WTC11 (cell line): ENCODE measurements around the gene CUEDC1. TPM values are rescaled to one million over a fixed set of nuclear protein-coding genes. Genes with fewer than 3 reads are reported as not detected.

Experiments
- ATAC-seq: fragments of 200-7000 bp; cut with Tn5 transposase; 2 replicates; pipeline ENCODE4 v1.10.0; 2021; ENCODE audit warnings: mild to moderate bottlenecking, moderate library complexity
- CTCF ChIA-PET: fragments of 300-600 bp; sonication (Branson Sonifier 250); formaldehyde crosslinking; loops from one replicate; lab custom pipeline; 2021; ENCODE audit warnings: antibody characterized with exemption; lab: Charles Lee
- POLR2A ChIA-PET: fragments of 350-600 bp; sonication (Branson Sonifier 250); formaldehyde crosslinking; loops from one replicate; lab custom pipeline; 2021; ENCODE audit warnings: antibody characterized with exemption; lab: Charles Lee
- DNase-seq: peaks from one replicate; pipeline ENCODE4 v3.0.0; 2021; ENCODE audit warnings: low spot score
- H3K27ac Mint-ChIP-seq: 2 replicates; pipeline ENCODE4 v1.8.0; 2021; ENCODE audit warnings: mixed read lengths
- H3K27me3 Mint-ChIP-seq: 2 replicates; pipeline ENCODE4 v1.8.0; 2021; ENCODE audit warnings: low read depth, mild to moderate bottlenecking, moderate library complexity, mixed read lengths
- H3K36me3 Mint-ChIP-seq: 2 replicates; pipeline ENCODE4 v1.8.0; 2021; ENCODE audit warnings: mixed read lengths
- H3K4me1 Mint-ChIP-seq: 2 replicates; pipeline ENCODE4 v1.8.0; 2022; ENCODE audit warnings: mixed read lengths
- H3K4me3 Mint-ChIP-seq: 2 replicates; pipeline ENCODE4 v1.8.0; 2021; ENCODE audit warnings: mild to moderate bottlenecking, moderate library complexity, mixed read lengths
- H3K9me3 Mint-ChIP-seq: 2 replicates; pipeline ENCODE4 v1.8.0; 2021; ENCODE audit warnings: mixed read lengths
- ESRRA ChIP-seq: sonication (generic); formaldehyde crosslinking; IDR thresholded peaks from 2 replicates; pipeline ENCODE4 v1.8.1; 2022; ENCODE audit warnings: mild to moderate bottlenecking, missing genetic modification reagents, borderline replicate concordance
- ETV6 ChIP-seq: sonication (generic); formaldehyde crosslinking; IDR thresholded peaks from 2 replicates; pipeline ENCODE4 v1.8.1; 2022; ENCODE audit warnings: mild to moderate bottlenecking, missing genetic modification reagents
- GABPB1 ChIP-seq: sonication (generic); formaldehyde crosslinking; IDR thresholded peaks from 2 replicates; pipeline ENCODE4 v1.8.1; 2023; ENCODE audit warnings: mild to moderate bottlenecking, missing genetic modification reagents
- IRF2 ChIP-seq: sonication (generic); formaldehyde crosslinking; IDR thresholded peaks from 2 replicates; pipeline ENCODE4 v1.8.0; 2022; ENCODE audit warnings: low read depth, missing genetic modification reagents, borderline replicate concordance
- JUN ChIP-seq: sonication (generic); formaldehyde crosslinking; IDR thresholded peaks from 2 replicates; pipeline ENCODE4 v1.8.0; 2023; ENCODE audit warnings: mild to moderate bottlenecking, missing genetic modification reagents
- NFE2L1 ChIP-seq: sonication (generic); formaldehyde crosslinking; IDR thresholded peaks from 2 replicates; pipeline ENCODE4 v1.8.1; 2023; ENCODE audit warnings: missing genetic modification reagents
- SMAD4 ChIP-seq: sonication (generic); formaldehyde crosslinking; IDR thresholded peaks from 2 replicates; pipeline ENCODE4 v1.8.0; 2022; ENCODE audit warnings: mild to moderate bottlenecking, missing genetic modification reagents
- TEAD4 ChIP-seq: sonication (generic); formaldehyde crosslinking; IDR thresholded peaks from 2 replicates; pipeline ENCODE4 v1.8.0; 2022; ENCODE audit warnings: mild to moderate bottlenecking, missing genetic modification reagents
- ZNF232 ChIP-seq: sonication (generic); formaldehyde crosslinking; IDR thresholded peaks from 2 replicates; pipeline ENCODE4 v1.8.0; 2022; ENCODE audit warnings: mild to moderate bottlenecking, missing genetic modification reagents
- total RNA-seq: library from RNA; stranded (reverse); gene quantifications from 3 replicates; pipeline ENCODE4 v1.2.3, GENCODE V29; 2021
- TF ChIP-seq, protein P1 (sequence below): sonication (generic); formaldehyde crosslinking; IDR thresholded peaks from 2 replicates; pipeline ENCODE4 v1.8.0; 2022; ENCODE audit warnings: mild to moderate bottlenecking, missing genetic modification reagents
- TF ChIP-seq, protein P2 (sequence below): sonication (generic); formaldehyde crosslinking; IDR thresholded peaks from 2 replicates; pipeline ENCODE4 v1.8.1; 2023; ENCODE audit warnings: mild to moderate bottlenecking, missing genetic modification reagents, moderate library complexity
- TF ChIP-seq, protein P3 (sequence below): sonication (generic); formaldehyde crosslinking; IDR thresholded peaks from 2 replicates; pipeline ENCODE4 v1.8.0; 2022; ENCODE audit warnings: mild to moderate bottlenecking, missing genetic modification reagents
- TF ChIP-seq, protein P4 (sequence below): fragments of 200-600 bp; IDR thresholded peaks from 2 replicates; pipeline ENCODE4 v1.8.0; 2022; ENCODE audit warnings: antibody characterized with exemption

Gene CUEDC1
- total RNA-seq, 1 experiment from 2014 or later: 12.2 TPM

DNA sequence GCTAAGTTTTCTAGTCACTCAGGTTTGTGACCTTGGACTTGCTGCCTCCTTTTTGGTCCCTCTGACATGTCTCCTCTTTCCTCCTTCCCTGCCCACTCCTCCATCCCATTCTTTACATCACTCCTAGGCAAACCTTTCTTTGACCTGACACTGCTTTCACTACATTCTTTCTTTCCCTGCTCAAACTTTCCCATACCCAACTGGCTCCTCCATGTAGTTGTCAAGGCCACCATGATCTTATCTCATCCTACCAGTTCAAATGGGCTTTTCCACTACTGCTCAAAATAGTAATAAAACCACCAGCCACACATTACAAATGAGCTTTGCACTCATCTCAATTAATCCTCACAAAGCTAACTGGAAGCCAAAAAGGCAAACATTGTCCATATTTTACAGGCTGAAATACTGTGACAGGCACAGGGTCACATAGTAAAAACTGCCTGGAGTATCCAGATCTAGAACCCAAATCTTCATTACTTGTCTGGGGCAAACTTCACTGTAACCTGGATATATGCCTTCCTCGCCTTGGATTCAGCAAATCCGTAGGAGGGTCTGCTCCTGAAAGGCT, 119.8 kb downstream of the CUEDC1 start:
- H3K27me3 Mint-ChIP-seq: no peaks in the 10 kb centered on the region
- TF ChIP-seq ZNF232 (CRISPR knock-in tag): no peak
- H3K4me3 Mint-ChIP-seq: no peak overlapping the region
- POLR2A ChIA-PET: no interaction called here
- ATAC-seq (no peak), DNase-seq (no peak)
- CTCF ChIA-PET: interaction anchor here (0.6 to 3.8 kb wide), 4 partner anchors 12 to 105 kb away, joined by 3 to 78 read pairs (median 32); no protein-coding TSS in a partner anchor
- peaks cover 16% of the 10 kb centered on the region for H3K4me1 Mint-ChIP-seq
- H3K27ac Mint-ChIP-seq: no peak overlapping the region
- H3K9me3 Mint-ChIP-seq: no peaks in the 10 kb centered on the region
- peaks cover 16% of the 10 kb centered on the region for H3K36me3 Mint-ChIP-seq

DNA sequence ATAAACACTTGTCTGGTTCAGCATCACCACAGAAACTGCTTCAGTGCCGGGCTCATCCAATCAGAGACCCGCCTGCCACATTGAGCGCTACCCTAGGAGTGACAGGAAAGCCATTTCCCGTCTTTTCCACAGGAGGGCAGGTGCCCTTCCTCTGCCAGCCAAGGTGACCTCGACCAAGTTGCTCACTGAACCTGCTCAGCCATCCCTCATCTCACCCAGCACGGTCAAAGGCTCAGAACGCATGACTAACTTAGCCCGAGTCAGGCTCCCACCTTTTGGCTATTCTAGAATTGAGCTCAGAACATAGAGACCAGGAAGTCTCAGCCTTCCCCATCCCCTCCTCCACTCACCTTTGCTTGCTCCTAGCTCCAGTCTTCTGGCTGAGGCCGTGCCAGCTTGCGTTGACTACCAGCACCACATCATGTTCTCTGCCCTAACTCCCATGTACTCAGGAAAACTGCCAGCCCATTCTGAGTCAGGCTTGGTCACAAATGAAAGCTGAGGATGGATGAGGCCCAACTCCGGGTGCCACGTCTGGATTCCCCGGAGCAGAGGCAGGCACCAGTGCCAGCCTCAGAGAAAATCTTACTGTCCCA, 121.0 kb downstream of the CUEDC1 start:
- peak; percentile 83 for ATAC-seq
- Mint-ChIP-seq H3K9me3 (no peaks in the 10 kb centered on the region), H3K4me3 (no peak overlapping the region), H3K27me3 (no peaks in the 10 kb centered on the region), H3K27ac (0 out of 2 replicates have a peak overlapping the region, but pooled peaks have one; percentile 24), H3K4me1 (peaks cover 16% of the 10 kb centered on the region), H3K36me3 (peaks cover 9% of the 10 kb centered on the region)
- peak; percentile 49 for DNase-seq
- ChIA-PET CTCF (interaction anchor here (0.5 to 3.8 kb wide), 33 partner anchors 11 to 704 kb away, joined by 3 to 78 read pairs (median 6); partner anchors contain the start of genes CUEDC1, MRPS23 and SRSF1), POLR2A (interaction anchor here (1.5 kb wide), 1 partner anchor 51 kb away, joined by 4 read pairs; no protein-coding TSS in a partner anchor)
- TF ChIP-seq TEAD4 (CRISPR knock-in tag) (no peak), ESRRA (no peak; the same call in 1 of the 2 replicates), JUN (no peak), IRF2 (CRISPR knock-in tag) (no peak)
- TF ChIP-seq, protein P1, sequence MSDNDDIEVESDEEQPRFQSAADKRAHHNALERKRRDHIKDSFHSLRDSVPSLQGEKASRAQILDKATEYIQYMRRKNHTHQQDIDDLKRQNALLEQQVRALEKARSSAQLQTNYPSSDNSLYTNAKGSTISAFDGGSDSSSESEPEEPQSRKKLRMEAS (CRISPR knock-in tag): no peak
- TF ChIP-seq, protein P2, sequence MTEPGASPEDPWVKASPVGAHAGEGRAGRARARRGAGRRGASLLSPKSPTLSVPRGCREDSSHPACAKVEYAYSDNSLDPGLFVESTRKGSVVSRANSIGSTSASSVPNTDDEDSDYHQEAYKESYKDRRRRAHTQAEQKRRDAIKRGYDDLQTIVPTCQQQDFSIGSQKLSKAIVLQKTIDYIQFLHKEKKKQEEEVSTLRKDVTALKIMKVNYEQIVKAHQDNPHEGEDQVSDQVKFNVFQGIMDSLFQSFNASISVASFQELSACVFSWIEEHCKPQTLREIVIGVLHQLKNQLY (CRISPR knock-in tag): no peak
- TF ChIP-seq, protein P3, sequence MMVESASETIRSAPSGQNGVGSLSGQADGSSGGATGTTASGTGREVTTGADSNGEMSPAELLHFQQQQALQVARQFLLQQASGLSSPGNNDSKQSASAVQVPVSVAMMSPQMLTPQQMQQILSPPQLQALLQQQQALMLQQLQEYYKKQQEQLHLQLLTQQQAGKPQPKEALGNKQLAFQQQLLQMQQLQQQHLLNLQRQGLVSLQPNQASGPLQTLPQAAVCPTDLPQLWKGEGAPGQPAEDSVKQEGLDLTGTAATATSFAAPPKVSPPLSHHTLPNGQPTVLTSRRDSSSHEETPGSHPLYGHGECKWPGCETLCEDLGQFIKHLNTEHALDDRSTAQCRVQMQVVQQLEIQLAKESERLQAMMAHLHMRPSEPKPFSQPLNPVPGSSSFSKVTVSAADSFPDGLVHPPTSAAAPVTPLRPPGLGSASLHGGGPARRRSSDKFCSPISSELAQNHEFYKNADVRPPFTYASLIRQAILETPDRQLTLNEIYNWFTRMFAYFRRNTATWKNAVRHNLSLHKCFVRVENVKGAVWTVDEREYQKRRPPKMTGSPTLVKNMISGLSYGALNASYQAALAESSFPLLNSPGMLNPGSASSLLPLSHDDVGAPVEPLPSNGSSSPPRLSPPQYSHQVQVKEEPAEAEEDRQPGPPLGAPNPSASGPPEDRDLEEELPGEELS: no peak

DNA sequence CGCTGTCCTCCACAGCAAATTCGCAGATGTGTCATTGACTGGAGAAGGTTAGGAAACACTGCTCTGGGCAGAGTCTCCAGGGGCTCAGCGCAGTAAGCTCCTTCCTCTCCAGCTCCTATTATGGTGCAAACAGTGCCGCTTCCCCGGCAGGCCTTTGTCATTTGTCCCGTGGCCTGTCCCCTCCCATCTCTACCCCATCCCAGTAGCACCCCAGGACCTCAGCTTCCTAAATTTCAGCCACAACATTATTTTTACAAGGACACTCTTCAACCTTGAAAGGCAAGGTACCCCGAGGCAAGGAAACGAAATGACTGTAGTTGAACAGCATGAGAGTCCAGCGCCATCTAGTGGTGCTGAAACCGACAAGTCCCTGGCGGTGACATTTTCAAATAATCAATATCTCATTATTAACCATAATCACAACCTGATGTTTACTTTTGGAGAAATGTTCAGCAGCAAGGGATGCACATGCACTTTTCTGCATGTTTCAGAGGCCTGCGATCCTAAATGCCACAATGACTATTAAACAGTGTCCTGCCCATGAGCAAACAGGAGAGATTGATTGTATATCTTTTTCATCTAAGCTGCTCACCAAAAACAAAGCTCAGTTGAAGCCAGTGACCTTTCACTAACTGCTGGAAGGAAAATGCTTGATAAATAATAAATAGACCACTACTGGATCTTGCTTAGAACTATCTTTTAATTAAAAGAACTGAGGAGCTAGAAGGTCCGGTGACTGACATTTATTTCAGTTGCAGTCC, 121.9 kb downstream of the CUEDC1 start:
- Mint-ChIP-seq H3K9me3 (no peaks in the 10 kb centered on the region), H3K4me3 (no peak overlapping the region), H3K4me1 (peaks cover 16% of the 10 kb centered on the region), H3K36me3 (peaks cover 3% of the 10 kb centered on the region), H3K27me3 (no peaks in the 10 kb centered on the region), H3K27ac (no peak overlapping the region)
- peak; percentile 81 for ATAC-seq
- peak; percentile 11; the same call in 1 of the 2 replicates for TF ChIP-seq GABPB1 (CRISPR knock-in tag)
- no peak for TF ChIP-seq SMAD4 (CRISPR knock-in tag)
- TF ChIP-seq, protein P4, sequence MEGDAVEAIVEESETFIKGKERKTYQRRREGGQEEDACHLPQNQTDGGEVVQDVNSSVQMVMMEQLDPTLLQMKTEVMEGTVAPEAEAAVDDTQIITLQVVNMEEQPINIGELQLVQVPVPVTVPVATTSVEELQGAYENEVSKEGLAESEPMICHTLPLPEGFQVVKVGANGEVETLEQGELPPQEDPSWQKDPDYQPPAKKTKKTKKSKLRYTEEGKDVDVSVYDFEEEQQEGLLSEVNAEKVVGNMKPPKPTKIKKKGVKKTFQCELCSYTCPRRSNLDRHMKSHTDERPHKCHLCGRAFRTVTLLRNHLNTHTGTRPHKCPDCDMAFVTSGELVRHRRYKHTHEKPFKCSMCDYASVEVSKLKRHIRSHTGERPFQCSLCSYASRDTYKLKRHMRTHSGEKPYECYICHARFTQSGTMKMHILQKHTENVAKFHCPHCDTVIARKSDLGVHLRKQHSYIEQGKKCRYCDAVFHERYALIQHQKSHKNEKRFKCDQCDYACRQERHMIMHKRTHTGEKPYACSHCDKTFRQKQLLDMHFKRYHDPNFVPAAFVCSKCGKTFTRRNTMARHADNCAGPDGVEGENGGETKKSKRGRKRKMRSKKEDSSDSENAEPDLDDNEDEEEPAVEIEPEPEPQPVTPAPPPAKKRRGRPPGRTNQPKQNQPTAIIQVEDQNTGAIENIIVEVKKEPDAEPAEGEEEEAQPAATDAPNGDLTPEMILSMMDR: peak; percentile 91
- TF ChIP-seq ZNF232 (CRISPR knock-in tag): 0 out of 2 replicates have a peak, but pooled peaks have one; percentile 30
- no peak for TF ChIP-seq NFE2L1 (CRISPR knock-in tag)
- peak; percentile 52; the same call in 1 of the 2 replicates for TF ChIP-seq ETV6 (CRISPR knock-in tag)
- DNase-seq: peak; percentile 69
- ChIA-PET POLR2A (interaction anchor here (0.7 to 1.5 kb wide), 2 partner anchors 42 to 50 kb away, joined by 4 read pairs; no protein-coding TSS in a partner anchor), CTCF (interaction anchor here (0.6 to 3.8 kb wide), 70 partner anchors 9 to 706 kb away, joined by 3 to 78 read pairs (median 4); partner anchors contain the start of genes CUEDC1, MRPS23 and SRSF1)
